OCI-LY1 (cell line): ENCODE results near the gene CDC42.

Experiments used
- H2AFZ ChIP-seq: fragments of 200-600 bp; sonication (generic), shearing (Covaris generic); 2 replicates; pipeline ENCODE4 v1.6.0; 2014; ENCODE audit warnings: antibody characterized with exemption, mild to moderate bottlenecking, low read length
- H3F3A ChIP-seq: fragments of 200-600 bp; sonication (generic), shearing (Covaris generic); 2 replicates; pipeline ENCODE4 v1.6.0; 2014; ENCODE audit warnings: mild to moderate bottlenecking, antibody characterized with exemption, low read length, moderate library complexity; ENCODE audit not compliant: insufficient read depth
- H3K27ac ChIP-seq: fragments of 200-600 bp; sonication (generic); 2 replicates; pipeline ENCODE4 v1.5.1; 2014; ENCODE audit warnings: low read length, mixed run types, mild to moderate bottlenecking, low read depth; ENCODE audit not compliant: poor library complexity, severe bottlenecking
- H3K27me3 ChIP-seq: fragments of 200-600 bp; sonication (generic); 2 replicates; pipeline ENCODE4 v1.6.0; 2014; ENCODE audit warnings: antibody characterized with exemption, mild to moderate bottlenecking, low read length, moderate library complexity; ENCODE audit not compliant: insufficient read depth
- H3K36me3 ChIP-seq: fragments of 200-600 bp; sonication (generic); 2 replicates; pipeline ENCODE4 v1.6.1; 2014; ENCODE audit warnings: mild to moderate bottlenecking, antibody characterized with exemption, low read length, moderate library complexity, mixed read lengths; ENCODE audit not compliant: insufficient read depth
- H3K4me1 ChIP-seq: fragments of 200-600 bp; sonication (generic); 2 replicates; pipeline ENCODE4 v1.5.1; 2014; ENCODE audit warnings: mild to moderate bottlenecking, low read length, moderate library complexity; ENCODE audit not compliant: insufficient read depth, severe bottlenecking
- H3K4me2 ChIP-seq: fragments of 200-600 bp; sonication (generic), shearing (Covaris generic); 2 replicates; pipeline ENCODE4 v1.6.1; 2014; ENCODE audit warnings: low read length
- H3K4me3 ChIP-seq: fragments of 200-600 bp; sonication (generic); 2 replicates; pipeline ENCODE4 v1.5.1; 2014; ENCODE audit warnings: low read length, low read depth, mild to moderate bottlenecking, mixed read lengths; ENCODE audit not compliant: poor library complexity, severe bottlenecking
- H3K79me2 ChIP-seq: fragments of 200-600 bp; shearing (Covaris generic); 2 replicates; pipeline ENCODE4 v1.6.1; 2016; ENCODE audit warnings: mixed run types, low read length, mixed read lengths; ENCODE audit not compliant: insufficient read depth
- H3K9ac ChIP-seq: fragments of 200-600 bp; sonication (generic), shearing (Covaris generic); 2 replicates; pipeline ENCODE4 v1.6.1; 2014; ENCODE audit warnings: mild to moderate bottlenecking, low read length, mixed read lengths
- H3K9me2 ChIP-seq: fragments of 200-600 bp; sonication (generic), shearing (Covaris generic); 2 replicates; pipeline ENCODE4 v1.6.1; 2014; ENCODE audit warnings: low read depth, mild to moderate bottlenecking, low read length, mixed read lengths
- H3K9me3 ChIP-seq: fragments of 200-600 bp; shearing (Covaris generic); 2 replicates; pipeline ENCODE4 v1.6.1; 2014; ENCODE audit warnings: low read length, mixed read lengths
- H4K20me1 ChIP-seq: fragments of 200-600 bp; sonication (generic), shearing (Covaris generic); 2 replicates; pipeline ENCODE4 v1.6.0; 2016; ENCODE audit warnings: mild to moderate bottlenecking, low read length; ENCODE audit not compliant: insufficient read depth
- CTCF ChIP-seq: fragments of 200-600 bp; sonication (generic), shearing (Covaris generic); IDR thresholded peaks from 2 replicates; pipeline ENCODE4 v1.5.1; 2017; ENCODE audit warnings: mild to moderate bottlenecking, antibody characterized with exemption, low read length, moderate library complexity, mixed read lengths
- EZH2 ChIP-seq: fragments of 200-600 bp; sonication (generic), shearing (Covaris generic); IDR thresholded peaks from 2 replicates; pipeline ENCODE4 v1.8.0; 2017; ENCODE audit warnings: borderline replicate concordance, mixed run types, mild to moderate bottlenecking, antibody characterized with exemption, low read length, moderate library complexity, mixed read lengths

Gene CDC42

DNA sequence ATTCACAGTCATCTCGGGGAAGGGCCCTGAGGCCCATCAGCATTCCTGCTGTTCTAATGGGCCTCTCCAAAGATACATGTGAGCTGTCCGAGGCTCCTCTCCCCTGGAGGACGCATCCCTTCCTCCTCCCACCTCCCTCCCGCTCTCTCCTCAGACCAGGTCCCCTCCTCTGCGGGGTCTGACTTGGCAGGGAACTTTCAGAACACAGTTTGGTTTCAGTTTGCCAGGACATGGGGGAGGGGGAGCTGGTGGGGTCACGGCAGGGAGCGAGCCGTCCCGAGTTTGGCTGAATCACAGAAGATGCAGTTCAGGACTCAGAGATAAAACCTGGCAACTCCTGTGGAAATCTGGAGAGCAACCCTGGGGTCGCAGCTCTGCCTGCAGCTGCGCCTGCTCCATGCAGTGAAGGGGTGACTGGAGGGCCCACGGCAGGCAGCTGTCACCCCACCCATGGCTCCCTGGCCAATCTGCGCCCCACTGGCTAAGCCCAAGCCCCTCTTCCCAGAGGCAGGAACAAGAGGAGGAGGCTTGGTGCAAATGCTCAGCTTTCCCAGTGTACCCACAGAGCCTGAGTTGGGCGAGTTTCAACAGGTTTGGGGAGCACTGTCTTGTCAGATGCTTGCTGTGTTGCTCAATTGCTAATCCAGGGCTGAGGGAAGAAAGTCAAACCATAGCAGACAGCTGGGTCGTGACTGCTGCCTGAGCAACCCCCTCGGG, 84.7 kb downstream of the CDC42 start:
- Histone ChIP-seq H2AFZ (no peak overlapping the region), H3K4me2 (no peak overlapping the region), H3K27ac (no peak overlapping the region)

GRCh38 chr1:22139066-22139594, 86.6 kb downstream of the CDC42 start:
- Histone ChIP-seq H3K36me3 (no peaks in the 10 kb centered on the region), H3K27ac (no peak overlapping the region), H3K9me2 (no peaks in the 10 kb centered on the region), H3K4me3 (no peak overlapping the region), H3K9me3 (no peaks in the 10 kb centered on the region), H3K79me2 (no peaks in the 10 kb centered on the region), H2AFZ (no peak overlapping the region), H3K4me2 (no peak overlapping the region), H4K20me1 (no peaks in the 10 kb centered on the region), H3K27me3 (0 out of 2 replicates have a peak, but pooled peaks cover 7% of the 10 kb centered on the region), H3K9ac (no peak overlapping the region), H3F3A (no peaks in the 10 kb centered on the region), H3K4me1 (peaks cover 6% of the 10 kb centered on the region)
- TF ChIP-seq EZH2 (no peak), CTCF (no peak)

More for the DNA sequence above, 84.7 kb downstream of the CDC42 start:
- H3K36me3 ChIP-seq, result no peaks in the 10 kb centered on the region
- H3K27me3 ChIP-seq, result peaks cover 6% of the 10 kb centered on the region; the same call in 1 of the 2 replicates
- H3K79me2 ChIP-seq, result no peaks in the 10 kb centered on the region
- H3K9me3 ChIP-seq, result no peaks in the 10 kb centered on the region
- no peaks in the 10 kb centered on the region for H3F3A ChIP-seq
- H3K9ac ChIP-seq, result no peak overlapping the region
- TF ChIP-seq EZH2 (no peak), CTCF (no peak)
- no peaks in the 10 kb centered on the region for H4K20me1 ChIP-seq
- H3K4me3 ChIP-seq, result no peak overlapping the region
- H3K4me1 ChIP-seq, result peaks cover 6% of the 10 kb centered on the region
- H3K9me2 ChIP-seq, result no peaks in the 10 kb centered on the region

DNA sequence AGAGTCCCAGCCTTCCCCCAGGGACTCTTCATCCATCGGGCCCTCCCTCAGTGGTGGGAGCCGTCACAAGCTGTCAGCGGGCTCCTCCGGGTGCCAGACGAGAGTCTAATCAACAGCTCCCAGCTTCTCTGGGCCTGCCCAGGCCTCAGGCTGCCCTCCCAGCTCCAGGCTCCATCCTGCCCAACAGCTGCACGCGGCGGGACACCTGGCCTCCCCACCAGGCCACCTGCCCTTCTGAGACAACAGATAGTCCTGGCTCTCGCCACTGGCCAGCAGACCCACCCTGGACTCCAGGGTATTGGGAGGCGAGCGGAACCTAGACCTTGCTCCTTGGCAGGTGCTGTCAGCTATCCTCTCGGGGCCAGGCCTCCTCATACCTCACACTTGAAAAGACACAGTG, 87.3 kb downstream of the CDC42 start:
- no peak overlapping the region for H3K4me3 ChIP-seq
- no peak overlapping the region for H3K27ac ChIP-seq
- no peak overlapping the region for H3K9ac ChIP-seq
- peaks cover 6% of the 10 kb centered on the region for H3K4me1 ChIP-seq
- H3K9me3 ChIP-seq, result no peaks in the 10 kb centered on the region
- TF ChIP-seq CTCF (no peak), EZH2 (no peak)
- H3K27me3 ChIP-seq, result 0 out of 2 replicates have a peak, but pooled peaks cover 7% of the 10 kb centered on the region
- H2AFZ ChIP-seq, result no peak overlapping the region
- no peaks in the 10 kb centered on the region for H3K36me3 ChIP-seq
- H3F3A ChIP-seq, result no peaks in the 10 kb centered on the region
- no peak overlapping the region for H3K4me2 ChIP-seq
- H4K20me1 ChIP-seq, result no peaks in the 10 kb centered on the region
- no peaks in the 10 kb centered on the region for H3K79me2 ChIP-seq
- H3K9me2 ChIP-seq, result no peaks in the 10 kb centered on the region
